HG02642 (cell line): Measurements from ENCODE around the gene MKI67.
"Not testable (repeated sequence)": the region's sequence is repeated elsewhere in the genome, so short reads cannot be mapped to it uniquely, and the experiment has no call there.

ENCODE experiments used
- ATAC-seq: cut with Tn5 transposase; IDR thresholded peaks from one replicate; pipeline ENCODE4 v1.9.1; 2021; ENCODE audit warnings: mild to moderate bottlenecking; ENCODE audit not compliant: unreplicated experiment, poor library complexity

Gene MKI67

GRCh38 chr10:128125944-128126764 lies at the start of gene MKI67:
TSS of gene MKI67 (minus strand) at chr10:128126423. CDS start at chr10:128125667, 756 bp downstream.
- ATAC-seq = peak; percentile 88

GRCh38 chr10:128174581-128175559 lies 48.6 kb upstream of the MKI67 start:
- ATAC-seq = no peak

- ATAC-seq = no peak
Measured at GRCh38 chr10:128173386-128173785, 47.2 kb upstream of the MKI67 start.

GRCh38 chr10:128172756-128173155 lies 46.5 kb upstream of the MKI67 start:
- no peak for ATAC-seq

GRCh38 chr10:128169811-128170379 lies 43.7 kb upstream of the MKI67 start:
- ATAC-seq = no peak

- ATAC-seq = no peak
Measured at GRCh38 chr10:128167926-128168520, 41.8 kb upstream of the MKI67 start.

- not testable (repeated sequence) for ATAC-seq
Measured at GRCh38 chr10:128167123-128167522, 40.9 kb upstream of the MKI67 start.

- ATAC-seq = no peak
Measured at GRCh38 chr10:128166151-128166550, 39.9 kb upstream of the MKI67 start.

GRCh38 chr10:128165536-128165935 lies 39.3 kb upstream of the MKI67 start:
- no peak for ATAC-seq

- ATAC-seq = no peak
Measured at GRCh38 chr10:128163701-128164100, 37.5 kb upstream of the MKI67 start.

GRCh38 chr10:128161031-128161430 lies 34.8 kb upstream of the MKI67 start:
- ATAC-seq = no peak

GRCh38 chr10:128160297-128160711 lies 34.1 kb upstream of the MKI67 start:
- no peak for ATAC-seq

GRCh38 chr10:128158021-128158795 lies 32.0 kb upstream of the MKI67 start:
- ATAC-seq = no peak

- no peak for ATAC-seq
Measured at GRCh38 chr10:128156999-128157755, 31.0 kb upstream of the MKI67 start.

- no peak for ATAC-seq
Measured at GRCh38 chr10:128152741-128153580, 26.7 kb upstream of the MKI67 start.

- no peak for ATAC-seq
Measured at GRCh38 chr10:128151031-128151430, 24.8 kb upstream of the MKI67 start.

GRCh38 chr10:128150561-128150960 lies 24.3 kb upstream of the MKI67 start:
- ATAC-seq = no peak

GRCh38 chr10:128150045-128150493 lies 23.8 kb upstream of the MKI67 start:
- ATAC-seq = peak; percentile 92
